ENCODE measurements around the gene CTRB2.

Gene CTRB2

GRCh38 chr16:75206749-75207451 lies at the start of gene CTRB2:
Gene CTRB2 (minus strand): TSS chr16:75207161. CDS start chr16:75207141, 20 bp downstream.
- DNase-seq (ENCODE audit: low read depth in 2 of 2), result no peak

- DNase-seq (ENCODE audit: low read depth in 2 of 2), result no peak
These were observed 49.2 kb upstream of the CTRB2 start for GRCh38 chr16:75256059-75256571.

GRCh38 chr16:75254359-75254837 lies 47.4 kb upstream of the CTRB2 start:
- no peak for DNase-seq (ENCODE audit: low read depth in 2 of 2)

- DNase-seq (ENCODE audit: low read depth in 2 of 2), result no peak
These were observed 46.3 kb upstream of the CTRB2 start for GRCh38 chr16:75252946-75253911.

- no peak for DNase-seq (ENCODE audit: low read depth in 2 of 2)
These were observed 45.3 kb upstream of the CTRB2 start for GRCh38 chr16:75252049-75252864.

GRCh38 chr16:75251280-75252048 lies 44.5 kb upstream of the CTRB2 start, which contains the start of gene BCAR1:
Gene BCAR1 (minus strand): TSS chr16:75251624. CDS start chr16:75251482, 142 bp downstream.
- DNase-seq (ENCODE audit: low read depth in 2 of 2), result no peak

GRCh38 chr16:75250809-75251279 lies 43.9 kb upstream of the CTRB2 start:
- no peak for DNase-seq (ENCODE audit: low read depth in 2 of 2)

- DNase-seq (ENCODE audit: low read depth in 2 of 2), result no peak
These were observed 43.3 kb upstream of the CTRB2 start for GRCh38 chr16:75250089-75250808.

- no peak for DNase-seq (ENCODE audit: low read depth in 2 of 2)
These were observed 42.5 kb upstream of the CTRB2 start for GRCh38 chr16:75249441-75249840.

- DNase-seq (ENCODE audit: low read depth in 2 of 2), result no peak
These were observed 41.8 kb upstream of the CTRB2 start for GRCh38 chr16:75248536-75249380.

- DNase-seq (ENCODE audit: low read depth in 2 of 2), result no peak
These were observed 41.2 kb upstream of the CTRB2 start for GRCh38 chr16:75248142-75248535.

- DNase-seq (ENCODE audit: low read depth in 2 of 2), result no peak
These were observed 40.3 kb upstream of the CTRB2 start for GRCh38 chr16:75247249-75247648.

- no peak for DNase-seq (ENCODE audit: low read depth in 2 of 2)
These were observed 39.7 kb upstream of the CTRB2 start for GRCh38 chr16:75246504-75247205.

- DNase-seq (ENCODE audit: low read depth in 2 of 2), result no peak
These were observed 38.1 kb upstream of the CTRB2 start for GRCh38 chr16:75244844-75245758.

GRCh38 chr16:75244225-75244809 lies 37.4 kb upstream of the CTRB2 start:
- DNase-seq (ENCODE audit: low read depth in 2 of 2), result no peak

GRCh38 chr16:75243667-75244224 lies 36.8 kb upstream of the CTRB2 start:
- no peak for DNase-seq (ENCODE audit: low read depth in 2 of 2)
